ENCODE results near the gene RHOC.

RHOC gene

GRCh38 chr1:112744009-112744578 is 37.2 kb upstream of the RHOC start (continued):
- TF ChIP-seq SP3 (tag by site-specific recombination; IDR thresholded peaks at IDR 0.05) (no peak), ZNF292 (tag by site-specific recombination; IDR thresholded peaks at IDR 0.05; ENCODE audit: borderline replicate concordance, low read depth) (no peak), ZNF488 (tag by site-specific recombination; IDR thresholded peaks at IDR 0.05) (no peak), ZNF623 (tag by site-specific recombination; IDR thresholded peaks at IDR 0.05) (no peak), ZNF140 (tag by site-specific recombination; IDR thresholded peaks at IDR 0.05) (no peak)

GRCh38 chr1:112743174-112744008 is 36.5 kb upstream of the RHOC start:
- Histone ChIP-seq H3K36me3 (ENCODE audit: control insufficient read depth in 2 of 2, insufficient read depth in 1 of 2, low read length in 2 of 2) (no peaks in the 10 kb centered on the region), H3K27ac (ENCODE audit: extremely low read depth, low read depth, low read length) (no peak overlapping the region), H3K4me3 (ENCODE audit: low read depth, low read length) (no peak overlapping the region), H3K9me3 (ENCODE audit: control insufficient read depth, insufficient read depth, low read depth, low read length) (no peaks in the 10 kb centered on the region), H3K4me1 (ENCODE audit: control insufficient read depth, insufficient read depth, low read length) (no peaks in the 10 kb centered on the region)
- TF ChIP-seq ZNF174 (tag by site-specific recombination; IDR thresholded peaks at IDR 0.05), result no peak
- no peak for TF ChIP-seq ZNF585B (tag by site-specific recombination; IDR thresholded peaks at IDR 0.05)
- no peak for TF ChIP-seq KLF10 (tag by site-specific recombination; IDR thresholded peaks at IDR 0.05)
- no peak for TF ChIP-seq ZNF423 (tag by site-specific recombination; IDR thresholded peaks at IDR 0.05)
- no peak for TF ChIP-seq AEBP2 (tag by site-specific recombination; IDR thresholded peaks at IDR 0.05; ENCODE audit: borderline replicate concordance)
- no peak for TF ChIP-seq ZNF639 (tag by site-specific recombination; IDR thresholded peaks at IDR 0.05)
- TF ChIP-seq ZNF645 (tag by site-specific recombination; IDR thresholded peaks at IDR 0.05), result no peak
- TF ChIP-seq ZNF658 (tag by site-specific recombination; IDR thresholded peaks at IDR 0.05), result no peak
- no peak for TF ChIP-seq ZNF114 (tag by site-specific recombination; IDR thresholded peaks at IDR 0.05)
- no peak for TF ChIP-seq INSM2 (tag by site-specific recombination; IDR thresholded peaks at IDR 0.05)
- no peak for TF ChIP-seq ZSCAN30 (tag by site-specific recombination; IDR thresholded peaks at IDR 0.05)
- ChIA-PET CTCF (interaction anchor here (0.5 to 2.8 kb wide), 5 partner anchors 25 to 253 kb away, joined by 3 to 12 read pairs (median 3); a partner anchor contains a TSS), POLR2A (no interaction called here)

Data from HEK293 (cell line).